D341Med (cell line): ENCODE measurements around the gene SELENOO.

Source experiments
- DNase-seq: peaks from one replicate; pipeline ENCODE4 v3.0.0; 2012; ENCODE audit warnings: low spot score

The SELENOO gene

DNA sequence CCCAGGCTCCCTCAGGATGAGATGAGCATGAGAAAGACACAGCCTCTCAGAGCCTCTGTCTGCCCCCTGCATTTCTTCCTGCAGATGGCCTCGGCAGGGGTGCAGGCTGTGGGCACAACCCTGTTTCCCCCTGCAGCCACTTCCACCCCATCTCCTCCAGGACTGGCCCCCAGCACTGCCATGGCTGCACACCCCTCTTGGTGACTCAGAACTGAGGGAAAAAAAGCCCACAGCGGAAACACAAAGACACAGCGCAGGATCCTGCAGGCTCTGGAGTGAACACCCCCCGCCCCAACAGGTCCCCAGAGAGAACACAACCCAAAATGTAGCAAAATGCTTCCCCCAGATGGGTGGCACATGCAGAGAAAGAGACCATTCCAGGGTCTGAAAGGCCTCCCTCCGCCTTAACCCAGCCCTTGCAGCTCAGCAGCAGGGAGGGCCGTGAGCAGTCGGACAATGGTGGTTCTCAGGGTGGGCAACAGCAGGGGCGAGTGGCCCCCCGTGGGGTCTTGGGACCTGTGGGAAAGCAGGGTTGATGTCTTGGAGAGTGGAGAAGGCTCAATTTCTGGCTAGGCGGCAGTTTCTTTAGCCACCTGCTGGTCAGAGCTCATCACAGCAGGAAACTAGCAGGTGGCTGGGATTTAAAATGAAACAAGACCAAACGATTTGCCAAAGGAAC is 36.1 kb downstream of the SELENOO start:
- peak; percentile 73 for DNase-seq

GRCh38 chr22:50238755-50239154 is 37.9 kb downstream of the SELENOO start:
- DNase-seq = no peak

GRCh38 chr22:50242406-50242949 is 41.7 kb downstream of the SELENOO start:
- DNase-seq = no peak

GRCh38 chr22:50243685-50244419 is 43.0 kb downstream of the SELENOO start:
- no peak for DNase-seq

DNA sequence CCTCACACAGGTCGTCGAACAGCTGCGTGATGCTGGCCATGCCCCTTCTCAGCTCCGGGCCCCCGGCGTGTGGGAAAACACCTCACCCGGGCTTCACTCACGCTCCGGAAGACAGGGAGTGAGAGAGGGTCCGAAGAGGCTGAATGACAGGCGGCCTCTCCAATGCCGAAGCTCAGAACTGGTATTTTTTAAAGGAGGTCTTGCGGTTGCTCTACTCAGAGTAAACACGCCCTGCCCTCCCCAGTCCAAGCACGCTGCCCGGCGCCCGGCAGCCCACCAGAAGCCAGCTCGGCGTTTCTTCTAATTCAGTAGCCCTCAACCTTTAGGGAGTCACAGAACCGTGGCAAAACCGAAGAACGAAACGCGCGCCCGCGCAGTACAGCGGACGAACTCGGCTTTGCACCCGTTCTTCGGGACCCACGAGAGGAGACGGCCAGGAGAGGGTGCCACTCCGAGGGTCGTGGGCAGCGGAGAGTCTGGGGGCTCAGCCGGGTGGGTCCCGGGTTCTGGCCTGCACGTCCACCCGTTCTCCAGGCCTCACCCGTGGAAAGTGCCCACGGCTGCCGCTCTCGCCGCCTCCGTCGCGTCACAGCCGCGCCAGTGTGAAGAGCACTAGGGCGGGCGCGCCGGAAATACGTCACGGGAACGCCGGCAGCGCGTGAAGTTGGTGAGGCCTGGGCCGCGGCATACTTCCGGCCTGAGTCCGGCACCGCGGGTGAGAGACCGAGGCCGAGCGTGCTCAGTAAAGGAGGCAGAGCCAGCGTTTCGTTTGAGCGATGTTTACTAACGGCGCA is 43.8 kb downstream of the SELENOO start, which contains the start of gene TUBGCP6:
Gene TUBGCP6, minus strand, starts transcription at position 604 of the 794 bp plus-strand sequence. Its CDS starts 564 bp downstream, at position 40.
- DNase-seq = peak; percentile 95

DNA sequence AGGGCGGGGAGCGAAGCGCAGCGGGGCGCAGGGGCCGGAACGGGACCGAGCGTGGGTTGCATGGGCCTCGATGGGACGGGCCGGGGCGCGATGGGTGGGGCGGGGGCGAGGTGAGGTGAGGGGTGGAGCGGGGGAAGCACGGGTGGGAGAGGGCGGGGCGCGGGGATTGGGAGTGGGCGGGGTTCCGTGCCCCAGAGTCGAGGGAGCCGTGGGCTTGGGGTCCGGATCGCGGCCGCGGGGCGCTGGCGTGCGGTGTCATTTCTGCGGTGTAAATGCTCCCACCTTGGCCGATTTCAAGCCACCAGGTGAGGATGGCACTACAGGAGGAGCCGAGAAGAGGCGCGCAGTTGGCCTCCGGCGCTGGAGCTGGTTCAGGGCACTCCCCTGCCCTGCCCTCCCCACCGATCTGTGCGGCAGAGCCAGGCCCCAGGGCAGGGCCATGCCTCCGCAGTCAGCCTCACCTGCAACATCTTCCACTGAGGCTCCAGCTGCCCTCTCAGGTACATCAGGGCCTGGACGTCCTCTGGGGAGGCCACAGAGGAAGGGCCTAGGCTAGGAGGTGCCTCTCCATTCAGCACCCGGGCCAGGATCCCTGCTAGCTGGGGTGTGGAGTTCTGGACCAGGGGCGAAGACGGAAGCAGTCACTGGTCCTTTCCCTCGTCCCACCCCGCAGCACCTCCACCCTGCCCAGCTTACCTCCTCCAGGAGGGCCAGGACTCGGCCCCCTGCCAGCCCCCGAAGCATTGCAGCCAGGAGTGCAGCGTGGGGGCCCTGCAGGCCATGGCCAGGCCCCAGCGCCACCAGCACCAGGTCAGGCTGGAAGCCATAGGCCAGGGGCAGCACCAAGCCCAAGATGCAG is 44.6 kb downstream of the SELENOO start:
- DNase-seq = no peak

DNA sequence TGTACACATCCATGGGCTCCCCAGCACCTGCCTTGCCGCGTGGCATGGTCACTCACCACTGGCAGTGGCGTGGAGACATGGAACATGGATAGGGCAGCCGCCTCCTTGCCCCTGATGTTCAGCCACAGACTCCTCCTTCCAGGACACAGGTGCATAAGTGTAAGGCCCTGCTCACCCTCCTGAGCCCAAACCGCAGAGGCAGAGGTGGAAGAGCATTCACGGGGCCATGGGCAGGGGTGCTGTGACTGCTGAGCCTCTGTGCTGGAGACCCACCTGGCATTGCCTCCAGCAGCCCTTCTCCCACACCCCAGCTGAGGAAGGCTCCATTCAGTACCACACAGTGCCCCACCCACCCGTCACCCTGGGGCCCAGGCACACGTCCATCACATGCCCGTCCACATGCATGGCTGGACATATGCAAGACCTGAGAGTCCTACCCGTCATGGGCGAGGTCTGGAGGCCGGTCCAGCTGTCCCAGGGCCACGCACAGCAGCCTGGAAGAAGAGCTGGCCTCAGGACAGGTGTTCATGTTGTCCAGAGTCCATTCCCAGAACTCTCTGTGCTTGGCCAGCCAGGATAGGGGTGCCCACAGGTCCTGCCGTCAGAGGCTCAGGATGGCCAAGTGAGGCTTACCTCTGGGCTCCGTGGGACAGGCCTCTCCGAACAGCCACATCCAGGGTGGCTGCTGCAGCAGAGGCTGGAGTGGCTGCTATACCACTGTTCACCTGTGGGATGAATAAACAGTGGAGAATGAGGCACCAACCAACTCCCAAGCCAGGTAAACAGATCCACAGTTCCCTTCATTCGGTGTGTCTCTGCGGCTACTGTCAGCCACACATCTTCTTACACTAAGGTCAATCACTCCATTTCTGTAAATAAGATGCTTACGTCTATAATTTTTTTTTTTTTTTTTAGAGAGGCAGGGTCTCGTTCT is 45.7 kb downstream of the SELENOO start:
- no peak for DNase-seq

DNA sequence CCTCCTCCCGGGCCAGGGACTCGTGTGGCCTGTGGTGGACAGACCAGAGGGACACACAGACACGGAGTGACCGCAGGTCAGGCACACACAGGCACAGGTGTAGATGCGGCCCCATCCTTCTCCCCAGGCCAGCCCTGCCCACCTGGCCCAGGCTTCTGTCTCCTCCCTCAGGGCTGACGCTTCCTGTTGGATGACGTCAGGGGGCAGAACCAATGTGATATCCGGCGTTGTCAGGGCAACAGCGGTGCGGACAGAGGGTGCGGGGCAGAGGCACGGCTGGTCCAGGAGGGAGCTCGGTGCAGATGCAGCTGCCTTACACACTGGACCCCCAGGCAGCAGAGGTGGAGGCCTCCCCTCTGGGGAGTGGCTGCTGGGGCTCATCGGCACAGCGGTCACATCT is 46.9 kb downstream of the SELENOO start:
- no peak for DNase-seq

DNA sequence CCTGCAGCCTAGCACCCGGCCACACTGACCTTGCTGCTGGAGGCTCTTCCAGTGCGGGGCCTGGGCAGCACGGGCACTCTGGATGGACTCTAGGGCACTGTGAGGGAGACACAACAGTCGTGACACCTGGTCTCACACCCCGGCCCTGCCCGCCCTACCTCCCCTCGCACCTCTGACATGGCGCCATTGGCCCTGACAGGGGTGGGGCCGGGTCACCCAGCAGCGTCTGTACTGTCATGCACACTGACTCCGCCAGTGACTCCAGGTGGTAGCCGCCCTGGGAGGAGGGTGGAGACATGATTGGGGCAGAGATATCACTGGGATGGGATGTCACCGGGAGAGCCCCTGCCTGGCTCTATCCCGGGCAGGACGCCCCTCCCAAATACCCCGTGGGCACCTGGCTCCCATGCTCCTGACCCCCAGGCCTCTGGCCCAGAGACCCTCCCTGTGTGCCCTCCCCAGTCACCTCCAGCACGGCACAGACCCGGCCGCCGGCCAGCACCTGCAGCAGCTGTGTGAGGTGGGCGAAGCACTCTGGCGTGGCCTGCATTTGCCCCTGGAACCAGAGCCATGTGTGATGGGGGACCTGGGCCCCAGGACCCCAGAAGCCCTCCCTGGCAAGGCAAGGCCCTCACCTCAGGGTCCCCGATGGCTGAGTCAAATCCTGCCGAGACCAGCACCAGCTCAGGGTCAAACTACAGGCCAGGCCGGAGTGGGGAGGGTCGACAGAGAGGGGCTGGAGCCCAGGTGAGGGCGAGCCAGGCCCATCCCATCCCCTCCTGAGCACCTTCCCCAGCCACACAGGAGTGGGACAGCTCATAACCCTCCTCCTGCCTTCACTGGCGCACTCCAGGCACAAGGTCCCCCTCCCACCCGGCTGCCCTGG is 47.6 kb downstream of the SELENOO start:
- no peak for DNase-seq

DNA sequence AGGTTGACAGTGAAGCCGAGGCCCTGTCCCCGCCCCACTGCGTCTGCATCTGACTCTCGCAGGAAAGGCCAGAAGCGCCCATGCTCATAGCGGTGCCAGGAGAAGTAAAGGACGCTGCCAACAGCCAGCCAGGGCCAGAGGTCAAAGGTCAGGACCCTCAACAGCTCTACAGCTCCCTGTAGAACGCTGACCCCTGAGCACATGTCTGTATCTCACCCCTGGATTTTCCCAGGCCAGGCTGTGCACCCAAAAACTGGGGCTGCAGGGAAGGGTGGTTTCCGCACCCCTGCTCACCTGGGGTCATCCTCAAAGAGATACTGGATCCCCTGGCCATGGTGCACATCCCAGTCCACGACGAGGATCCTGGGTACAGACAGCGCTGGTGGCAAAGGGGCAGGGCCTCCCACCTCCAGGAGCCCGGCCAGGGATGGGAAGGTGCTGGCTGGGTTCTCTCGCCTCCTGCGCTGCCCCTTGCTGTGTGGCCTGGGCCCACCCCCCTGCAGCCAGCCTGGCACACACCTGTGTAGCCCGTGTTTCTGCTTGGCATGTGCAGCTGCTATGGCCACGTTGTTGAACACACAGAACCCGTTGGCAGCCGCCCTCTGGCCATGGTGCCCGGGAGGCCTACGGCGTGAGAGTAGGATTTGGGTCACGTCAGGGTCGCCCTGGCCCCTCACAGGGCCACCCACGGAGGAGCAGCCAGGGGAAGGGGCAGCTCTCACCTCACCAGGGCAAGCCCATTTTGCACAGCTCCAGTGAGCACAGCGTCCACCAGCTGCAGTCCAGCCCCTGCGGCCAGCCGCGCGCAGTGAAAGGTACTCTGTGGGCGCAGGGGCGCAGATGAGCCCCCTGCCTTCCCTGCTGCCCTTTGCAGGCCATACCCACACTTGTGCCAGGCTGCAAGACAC is 48.8 kb downstream of the SELENOO start:
- DNase-seq = no peak

- no peak for DNase-seq
These were observed 49.4 kb downstream of the SELENOO start for GRCh38 chr22:50250249-50250554.

- DNase-seq = peak; percentile 93
These were observed 50.0 kb downstream of the SELENOO start, which contains the start of gene HDAC10 for GRCh38 chr22:50250555-50251476. HDAC10 (minus strand) TSS chr22:50251265; CDS start chr22:50251032, 233 bp downstream.

- DNase-seq = no peak
These were observed 50.8 kb downstream of the SELENOO start for GRCh38 chr22:50251477-50252081.

GRCh38 chr22:50252082-50253045 is 51.6 kb downstream of the SELENOO start:
- peak; percentile 84 for DNase-seq
